Measurements from ENCODE around the gene ZBED1.
"Not testable (repeated sequence)": the region's sequence is repeated elsewhere in the genome, so short reads cannot be mapped to it uniquely, and the experiment has no call there.

The ZBED1 gene

DNA sequence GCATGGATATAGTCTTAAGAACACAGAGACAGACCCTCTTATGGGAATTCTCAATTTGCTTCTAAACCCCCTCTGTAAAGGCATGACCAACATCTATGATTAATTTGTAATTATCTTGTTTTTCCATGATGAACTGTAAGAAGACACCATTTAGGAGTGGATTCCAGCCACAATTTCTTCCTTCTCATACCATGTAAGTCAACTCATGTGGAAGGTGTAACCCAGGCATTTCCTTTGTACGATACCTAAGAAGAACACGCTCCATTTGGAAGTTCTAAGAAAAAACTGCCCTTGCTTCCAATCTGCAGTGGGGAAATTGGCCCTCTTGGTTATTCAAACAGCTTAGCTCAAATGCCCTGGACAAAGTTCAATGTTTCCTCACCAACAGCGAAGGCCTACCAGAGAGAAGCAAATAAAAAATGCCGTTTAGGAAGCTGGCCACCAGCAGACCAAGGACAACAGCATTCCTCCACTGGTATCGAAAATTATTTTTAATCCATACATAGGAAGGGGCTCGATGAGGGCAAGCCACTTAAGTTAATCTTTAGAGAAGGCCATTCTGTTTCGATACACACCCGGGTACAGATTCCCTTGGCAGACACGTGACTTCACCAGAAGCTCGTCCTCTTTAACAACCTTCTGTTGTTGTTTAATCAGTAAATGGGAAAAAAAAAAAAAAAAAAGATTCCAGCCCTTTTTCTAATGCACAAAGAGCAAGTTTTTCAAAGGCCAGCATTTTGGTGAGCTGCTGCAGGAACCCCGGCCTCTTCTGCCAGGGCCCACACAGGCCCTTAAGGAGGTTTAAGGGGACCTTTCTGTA lies 2.6 kb downstream of the ZBED1 start:
- DNase-seq, result no peak
- ATAC-seq, result no peak

DNA sequence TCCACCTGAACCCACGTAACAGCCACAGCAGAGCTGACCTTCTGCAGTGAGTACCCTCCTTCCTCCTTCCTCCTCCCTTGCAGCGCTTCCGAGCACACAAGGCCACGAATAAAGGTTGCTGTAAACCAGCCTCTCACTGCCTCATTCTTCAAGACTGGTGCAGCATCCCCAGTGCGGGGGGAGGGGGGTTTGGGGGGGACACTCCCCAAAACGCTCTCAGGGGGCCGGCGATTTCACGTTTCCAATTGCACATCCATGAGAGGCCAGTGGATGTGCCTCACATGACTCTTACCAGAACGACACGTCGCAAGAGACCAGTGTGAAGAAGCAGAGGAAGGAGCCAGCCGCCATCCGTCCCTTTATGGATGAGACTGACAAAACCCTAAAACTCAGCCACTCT lies 5.2 kb downstream of the ZBED1 start:
- ATAC-seq, result no peak

DNA sequence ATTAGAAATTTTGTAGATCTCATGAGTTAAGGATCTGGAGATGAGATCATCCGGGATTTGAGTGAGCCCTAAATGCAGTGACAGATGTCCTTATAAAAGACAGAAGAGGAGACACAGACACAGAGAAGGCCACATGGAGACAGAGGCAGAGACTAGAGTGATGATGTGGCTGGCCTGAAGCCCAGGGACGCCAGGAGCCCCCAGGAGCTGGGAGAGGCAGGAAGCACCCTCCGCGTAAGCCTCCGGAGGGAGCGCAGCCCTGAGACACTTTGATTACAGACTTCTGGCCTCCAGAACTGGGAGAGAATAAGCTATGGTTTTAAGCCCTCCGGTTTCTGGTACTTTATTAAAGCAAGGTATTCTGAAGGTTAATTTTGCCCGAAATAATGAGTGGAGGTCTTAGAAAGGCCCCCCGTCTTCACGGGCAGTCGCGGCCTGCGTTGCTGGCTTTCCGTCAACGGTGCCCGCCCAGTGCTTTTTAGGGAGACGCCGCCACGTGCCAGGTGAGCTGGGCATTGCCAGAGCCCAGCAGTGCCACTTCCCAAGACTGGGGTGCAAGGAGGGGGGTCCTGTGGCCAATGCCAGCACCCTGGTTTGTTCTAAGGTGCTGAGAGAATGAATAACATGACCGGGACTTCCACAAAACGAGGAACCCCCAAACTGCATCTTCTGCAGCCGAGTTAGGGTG lies 8.1 kb downstream of the ZBED1 start:
- ATAC-seq (no peak), DNase-seq (no peak)

More for the DNA sequence above, 5.2 kb downstream of the ZBED1 start:
- DNase-seq, result no peak

DNA sequence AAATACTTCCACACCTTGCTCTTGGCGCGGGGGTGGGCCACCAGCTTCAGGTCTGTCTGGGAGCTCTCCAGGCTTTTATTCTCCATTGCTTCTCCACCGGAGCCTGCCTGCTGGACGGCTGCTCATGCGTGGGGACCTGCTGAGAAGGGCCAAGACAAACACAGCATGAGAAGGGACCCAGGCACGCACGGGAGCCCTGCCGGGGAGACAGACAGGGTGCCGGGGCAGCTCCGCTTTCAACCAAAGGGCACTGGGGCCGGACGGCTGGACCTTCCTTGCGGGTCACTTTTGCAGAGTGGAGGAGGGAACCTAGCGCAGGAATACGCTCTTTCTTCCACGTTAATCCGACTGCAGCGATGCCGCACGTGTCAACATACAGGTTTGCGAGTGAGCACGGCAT lies 10.1 kb downstream of the ZBED1 start:
- ATAC-seq, result no peak

DNA sequence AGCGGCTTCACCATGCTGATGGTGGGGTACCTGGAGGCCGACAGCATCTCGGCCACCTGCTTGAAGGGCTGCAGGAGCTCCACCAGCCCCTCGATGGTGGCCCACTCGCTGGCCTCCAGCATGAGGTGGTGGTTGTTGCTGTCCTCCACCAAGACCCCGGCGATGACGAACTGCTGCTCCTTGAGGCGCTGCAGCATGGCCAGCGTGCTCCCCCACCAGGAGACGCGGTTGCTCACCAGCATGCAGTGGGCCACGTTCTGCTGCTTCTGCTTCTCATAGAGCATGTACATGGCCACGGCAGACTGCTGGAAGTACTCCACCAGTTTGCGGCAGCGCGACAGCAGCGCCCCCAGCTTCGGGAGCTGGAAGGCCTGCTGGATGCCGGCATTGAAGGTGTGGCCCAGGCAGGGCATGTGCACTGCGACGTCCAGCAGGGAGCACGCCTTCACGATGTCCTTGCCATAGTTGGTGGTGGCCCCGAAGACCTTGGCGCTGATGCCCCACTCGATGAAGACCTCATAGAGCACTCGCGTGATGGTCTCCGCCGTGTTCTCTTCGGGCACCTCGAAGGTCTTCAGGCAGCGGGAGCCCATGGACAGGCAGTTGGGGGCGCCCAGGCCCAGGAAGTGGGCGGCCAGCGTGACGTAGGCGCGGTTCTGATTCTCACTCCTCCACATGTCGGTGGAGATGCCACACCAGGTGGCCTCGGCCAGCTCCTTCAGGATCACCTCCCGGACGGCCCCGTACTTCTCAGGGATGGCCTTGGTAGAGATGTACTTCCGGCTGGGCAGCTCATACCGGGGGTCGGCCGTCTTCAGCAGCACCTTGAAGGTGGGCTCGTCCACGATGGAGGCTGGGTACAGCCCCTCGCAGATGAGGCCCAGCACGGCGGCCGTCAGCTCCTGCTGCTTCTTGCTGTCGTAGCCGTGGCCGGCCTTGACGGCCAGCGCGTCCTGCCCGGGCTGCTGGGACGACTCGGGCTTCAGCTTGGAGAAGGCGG lies 11.0 kb downstream of the ZBED1 start:
- no peak for DNase-seq

More for the DNA sequence above, 10.1 kb downstream of the ZBED1 start:
- no peak for DNase-seq

DNA sequence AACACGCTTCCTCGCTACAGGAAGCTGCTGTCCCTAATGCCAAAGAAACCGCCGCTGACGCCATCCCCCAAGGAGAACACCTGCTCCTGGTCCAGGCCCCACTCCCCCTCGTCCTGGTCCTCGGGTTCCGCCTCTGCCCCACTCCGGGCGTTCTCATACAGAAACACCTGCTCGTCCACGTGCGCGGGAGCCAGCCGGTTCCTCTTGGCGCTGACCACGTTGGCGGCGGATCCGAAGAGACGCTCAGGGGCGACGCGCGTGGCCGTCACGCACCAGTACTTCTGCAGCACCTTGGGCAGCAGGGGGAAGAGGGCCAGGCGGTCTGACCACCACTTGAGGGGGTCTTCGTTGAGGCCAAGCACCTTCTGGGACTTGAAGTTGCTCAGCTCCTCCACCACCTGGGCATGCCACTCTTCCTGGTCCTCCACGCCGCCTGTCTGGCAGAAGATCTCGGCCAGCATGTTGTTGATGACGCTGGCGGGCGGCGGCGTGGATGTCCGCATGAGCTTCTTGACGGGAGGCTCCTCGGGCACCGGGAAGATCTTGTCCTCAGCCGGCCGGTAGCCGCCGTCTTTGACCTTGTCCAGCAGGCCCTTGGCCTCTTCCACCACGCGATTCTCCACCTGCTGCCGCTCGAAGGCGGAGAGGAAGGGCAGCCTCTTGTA lies 12.0 kb downstream of the ZBED1 start:
- no peak for ATAC-seq
- DNase-seq, result no peak

More for the DNA sequence above, 11.0 kb downstream of the ZBED1 start:
- ATAC-seq, result no peak

DNA sequence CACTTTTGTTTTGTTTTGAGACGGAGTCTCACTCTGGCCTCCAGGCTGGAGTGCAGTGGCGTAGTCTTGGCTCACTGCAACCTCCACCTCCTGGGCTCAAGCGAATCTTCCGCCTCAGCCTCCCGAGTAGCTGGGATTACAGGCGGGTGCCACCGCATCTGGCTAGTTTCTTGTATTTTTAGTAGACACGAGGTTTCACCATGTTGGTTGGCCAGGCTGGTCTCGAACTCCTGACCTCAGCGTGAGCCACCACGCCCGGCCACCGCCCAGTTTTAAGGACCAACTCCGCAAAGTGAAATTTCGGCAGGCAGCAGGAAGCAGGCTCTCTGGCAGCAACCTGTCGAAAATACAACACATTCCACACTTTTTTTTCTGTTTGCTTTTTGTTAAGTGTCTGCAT lies 13.4 kb downstream of the ZBED1 start:
- ATAC-seq (no peak), DNase-seq (no peak)

DNA sequence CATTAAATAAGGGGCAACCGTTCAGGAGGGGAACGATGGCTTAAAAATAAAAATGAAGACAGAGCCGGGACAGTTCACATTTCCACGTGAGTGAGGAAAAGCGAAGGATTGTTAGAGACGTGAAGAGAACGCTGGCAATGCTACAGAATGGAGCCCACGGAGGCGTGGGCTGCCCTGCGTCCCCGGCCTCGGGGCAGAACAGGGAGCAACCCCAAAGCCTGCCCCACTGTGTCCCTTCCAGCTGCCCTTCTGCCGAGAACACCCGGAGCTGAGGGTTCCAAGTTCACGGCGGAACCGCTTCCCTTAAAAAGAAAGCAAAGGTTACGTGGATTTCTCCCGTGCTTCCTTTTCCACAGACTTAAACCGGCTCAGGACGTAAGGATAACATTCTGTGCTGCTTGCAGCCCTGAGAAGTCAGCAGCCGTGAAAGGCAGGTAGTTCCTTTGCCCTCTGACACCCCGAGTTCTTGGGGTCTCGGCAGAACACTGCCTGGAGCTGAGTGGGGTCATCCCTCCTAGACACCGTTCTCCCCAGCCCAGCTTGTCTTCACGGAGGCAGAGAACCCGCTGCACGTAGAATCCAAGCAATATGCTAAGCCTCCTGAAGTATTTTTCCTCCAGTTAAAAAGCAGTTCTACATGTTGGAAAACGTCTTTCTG lies 14.2 kb downstream of the ZBED1 start:
- ATAC-seq (no peak), DNase-seq (no peak)

DNA sequence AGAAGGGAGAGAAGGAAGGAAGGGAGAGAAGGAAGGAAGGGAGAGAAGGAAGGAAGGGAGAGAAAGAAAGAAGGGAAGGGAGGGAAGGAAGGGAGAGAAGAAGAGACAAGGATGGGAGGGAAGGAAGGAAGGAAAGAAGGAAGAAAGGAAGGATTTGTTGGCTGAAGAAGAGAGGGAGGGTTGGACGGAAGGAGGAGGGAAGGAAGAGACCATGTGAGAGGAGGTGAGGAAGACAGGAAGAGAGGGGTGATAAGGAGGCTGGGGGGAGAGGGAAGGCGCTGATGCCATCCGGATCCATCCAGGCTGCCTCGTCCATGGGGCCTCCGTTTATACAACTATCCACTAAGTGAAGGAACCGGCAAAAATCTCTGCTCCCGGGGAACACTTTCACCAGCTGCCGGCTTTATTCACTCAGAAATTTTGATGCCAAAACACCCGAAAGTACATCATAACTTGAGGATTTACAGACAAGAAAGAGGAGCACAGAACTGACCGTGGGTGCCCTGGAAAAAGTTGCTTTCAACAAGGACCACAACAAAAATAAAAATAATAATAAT lies 14.9 kb downstream of the ZBED1 start:
- DNase-seq (no peak), ATAC-seq (no peak)

DNA sequence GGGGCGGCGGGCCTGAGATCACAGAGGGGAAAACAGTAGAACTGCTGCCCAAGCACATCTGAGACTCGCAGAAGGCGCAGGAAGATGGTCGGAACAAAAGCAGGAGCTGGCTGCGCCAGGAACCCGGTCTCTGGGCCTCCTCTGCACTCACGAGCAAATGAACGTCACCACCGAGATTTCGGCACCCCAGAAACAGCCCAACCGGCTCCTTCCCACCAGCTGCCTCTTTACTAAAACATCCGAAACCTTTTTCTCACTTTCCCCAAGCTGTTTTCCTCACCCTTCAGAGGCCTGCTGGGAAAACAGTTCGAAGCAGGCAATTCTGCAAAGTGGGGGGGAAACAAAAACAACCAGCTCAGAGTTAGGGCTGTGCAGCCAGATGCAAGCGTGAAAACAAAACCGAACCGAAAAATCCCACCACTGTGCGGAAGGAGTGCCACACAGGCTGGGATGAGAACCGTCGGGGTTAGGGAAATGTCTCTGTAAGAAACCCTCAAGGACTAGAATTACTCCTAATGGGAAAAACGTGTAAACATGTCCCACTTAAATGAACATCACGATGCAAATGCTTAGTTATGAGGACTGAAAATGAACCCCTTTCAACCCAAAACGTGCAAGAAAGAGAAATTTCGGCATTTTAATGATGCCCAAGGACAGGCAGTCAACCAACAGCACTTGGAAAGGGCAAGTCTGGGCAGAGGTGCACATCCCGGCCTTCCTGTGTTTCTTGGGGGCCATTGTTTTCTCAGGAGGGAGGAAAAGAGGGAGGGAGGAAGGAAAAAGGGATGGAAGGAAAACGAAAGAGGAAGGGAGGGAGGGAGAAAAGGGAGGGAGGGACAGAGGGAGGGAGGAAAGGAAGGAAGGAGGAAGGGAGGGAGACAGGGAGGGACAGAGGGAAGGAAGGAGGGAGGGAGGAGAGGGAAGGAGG lies 15.8 kb downstream of the ZBED1 start:
- no peak for ATAC-seq
- no peak for DNase-seq

DNA sequence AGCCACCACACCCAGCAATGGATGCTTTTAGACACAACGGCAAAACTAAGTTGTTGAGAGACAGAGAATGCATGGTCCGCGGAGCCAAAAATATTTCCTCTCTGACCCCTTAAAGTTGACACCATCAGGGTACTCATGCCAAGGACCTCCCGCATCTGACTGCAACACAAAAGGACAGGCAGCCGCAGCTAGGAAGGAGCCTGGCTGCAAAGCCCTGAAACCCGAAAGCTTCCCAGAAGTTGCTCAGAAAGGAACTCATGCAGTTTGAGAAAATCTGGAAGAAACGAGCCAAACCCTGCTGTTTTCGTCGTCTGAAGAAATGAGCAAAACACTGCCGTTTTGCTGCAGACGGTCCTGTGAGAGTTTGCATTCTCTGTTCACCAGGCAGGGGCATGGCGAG lies 16.5 kb downstream of the ZBED1 start:
- no peak for DNase-seq
- ATAC-seq, result no peak

DNA sequence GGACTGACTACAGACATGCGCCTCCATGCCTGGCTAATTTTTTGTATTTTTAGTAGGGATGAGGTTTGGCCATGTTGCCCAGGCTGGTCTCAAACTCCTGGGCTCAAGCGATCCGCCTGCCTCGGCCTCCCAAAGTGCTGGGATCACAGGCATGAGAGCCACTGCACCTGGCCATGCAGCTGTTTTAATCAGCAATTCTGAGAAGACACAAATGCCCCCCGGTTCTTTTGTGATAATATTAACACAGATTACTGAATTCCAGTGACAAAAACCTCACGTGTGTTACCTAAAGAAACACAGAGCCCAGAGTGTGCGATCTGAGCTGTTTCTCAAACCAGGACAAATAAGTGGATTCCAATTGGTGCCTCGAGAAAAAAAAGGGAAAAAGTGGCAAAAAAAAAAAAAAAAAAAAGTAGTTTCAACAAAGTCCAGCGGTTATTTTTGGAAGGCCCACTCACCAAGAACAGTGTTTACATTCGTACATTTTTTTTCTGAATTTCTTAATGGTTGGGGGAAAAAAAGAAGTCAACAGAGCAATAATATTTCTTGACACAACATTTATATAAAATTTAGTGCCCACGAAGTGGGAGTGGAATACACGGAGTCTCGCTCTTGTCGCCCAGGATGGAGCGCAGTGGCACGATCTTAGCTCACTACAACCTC lies 17.2 kb downstream of the ZBED1 start:
- DNase-seq, result no peak
- no peak for ATAC-seq

DNA sequence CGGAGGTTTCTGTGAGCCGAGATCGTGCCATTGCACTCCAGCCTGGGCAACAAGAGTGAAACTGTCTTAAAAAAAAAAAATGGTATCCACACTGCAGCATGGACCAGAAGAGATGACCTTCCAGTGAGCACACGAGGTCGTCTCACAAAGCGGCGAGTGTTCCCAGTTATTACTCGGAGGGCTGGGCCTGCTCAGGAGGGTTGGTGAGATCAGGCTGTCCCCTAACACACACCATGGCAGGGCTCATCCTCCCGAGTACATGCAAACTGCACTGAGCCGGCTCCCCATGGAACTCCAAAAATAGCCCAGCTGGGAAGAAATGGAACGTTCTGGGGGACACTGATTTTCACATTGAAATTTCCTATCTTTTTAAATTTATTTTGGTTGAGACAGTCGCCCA lies 19.2 kb downstream of the ZBED1 start:
- not testable (repeated sequence) for DNase-seq, ATAC-seq

DNA sequence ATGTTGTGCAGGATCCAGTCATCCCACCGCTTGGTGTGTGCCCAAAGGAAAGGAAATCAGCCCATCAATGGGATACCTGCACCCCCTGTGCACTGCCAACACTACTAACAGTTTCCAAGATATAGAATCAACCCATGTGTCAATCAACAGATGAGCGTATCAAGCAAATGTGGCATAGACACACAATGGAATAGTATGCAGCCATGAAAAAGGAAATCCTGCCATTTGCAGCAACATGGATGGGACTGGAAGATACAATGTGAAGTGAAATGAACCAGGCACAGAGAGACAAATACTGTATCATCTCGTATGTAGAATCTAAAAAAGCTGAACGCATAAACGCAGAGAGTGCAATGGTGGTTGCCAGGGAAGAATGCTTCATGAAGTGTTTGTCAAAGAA lies 20.8 kb downstream of the ZBED1 start:
- ATAC-seq, result not testable (repeated sequence)

DNA sequence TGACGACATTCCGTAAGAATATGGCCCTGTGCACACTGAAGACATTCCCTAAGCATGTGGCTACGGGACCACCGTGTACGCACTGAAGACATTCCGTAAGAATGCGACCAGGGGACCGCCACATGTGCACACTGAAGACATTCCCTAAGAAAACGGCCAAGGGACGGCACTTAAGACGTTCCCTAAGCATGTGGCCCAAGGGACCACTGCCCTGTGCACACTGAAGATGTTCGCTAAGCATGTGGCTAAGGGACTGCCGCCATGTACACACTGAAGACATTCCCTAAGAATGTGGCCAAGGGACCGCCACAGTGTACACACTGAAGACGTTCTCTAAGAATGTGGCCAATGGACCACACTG lies 21.4 kb downstream of the ZBED1 start:
- no peak for ATAC-seq
- DNase-seq, result no peak

More for the DNA sequence above, 20.8 kb downstream of the ZBED1 start:
- not testable (repeated sequence) for DNase-seq

DNA sequence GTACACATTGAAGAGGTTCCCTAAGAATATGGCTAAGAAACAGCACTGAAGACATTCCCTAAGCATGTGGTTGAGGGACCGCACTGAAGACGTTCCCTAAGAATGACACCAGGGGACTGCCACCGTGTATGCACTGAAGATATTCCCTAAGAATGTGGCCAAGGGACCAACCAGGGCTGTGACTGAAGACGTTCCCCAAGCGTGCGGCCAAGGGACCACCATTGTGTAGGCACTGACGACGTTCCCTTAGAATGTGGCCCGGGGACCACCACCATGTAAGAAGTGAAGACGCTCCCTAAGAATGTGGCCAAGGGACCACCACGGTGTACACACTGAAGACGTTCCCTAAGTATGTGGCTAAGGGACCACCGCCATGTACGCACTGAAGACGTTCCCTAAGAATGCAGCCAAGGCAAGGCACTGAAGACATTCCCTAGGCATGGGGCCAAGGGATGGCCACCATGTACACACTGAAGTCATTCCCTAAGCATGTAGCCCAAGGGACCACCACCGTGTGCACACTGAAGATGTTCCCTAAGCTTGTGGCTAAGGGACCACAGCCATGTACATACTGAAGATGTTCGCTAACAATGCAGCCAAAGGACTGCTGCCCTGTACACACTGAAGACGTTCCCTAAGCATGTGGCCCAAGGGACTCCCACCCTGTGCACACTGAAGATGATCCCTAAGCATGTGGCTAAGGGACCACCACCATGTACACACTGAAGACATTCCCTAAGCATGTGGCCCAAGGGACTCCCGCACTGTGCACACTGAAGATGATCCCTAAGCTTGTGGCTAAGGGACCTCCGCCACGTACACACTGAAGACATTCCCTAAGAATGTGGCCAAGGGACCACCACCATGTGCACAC lies 22.0 kb downstream of the ZBED1 start:
- no peak for DNase-seq
- ATAC-seq, result no peak

DNA sequence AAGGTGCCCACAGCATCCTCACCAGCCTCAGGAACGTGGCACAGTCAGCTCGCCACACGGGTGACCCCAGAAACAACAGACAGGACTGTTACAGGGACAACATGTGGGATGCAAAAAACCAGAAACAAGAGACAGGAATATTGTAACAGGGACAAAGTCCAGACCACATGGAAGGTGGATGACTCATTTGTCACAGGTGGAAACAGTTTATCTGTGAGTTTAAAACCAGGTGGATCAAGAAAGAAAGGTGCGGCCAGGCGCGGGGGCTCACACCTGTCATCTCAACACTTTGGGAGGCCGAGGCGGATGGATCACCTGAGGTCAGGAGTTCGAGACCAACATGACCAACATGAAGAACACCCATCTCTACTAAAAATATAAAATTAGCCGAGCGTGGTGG lies 23.5 kb downstream of the ZBED1 start:
- ATAC-seq, DNase-seq: not testable (repeated sequence)

All from stimulated activated naive CD8-positive, alpha-beta T cell treated with anti-CD3 and anti-CD28 coated beads, Interleukin-15, Interleukin-2, amounts not matched to agents 100 U/mL and 50 U/mL, for 24 hours (primary cell).